Omental fat pad (tissue), 4 donors: ENCODE results near the gene HOXC6. TPM values are rescaled to one million over a fixed set of nuclear protein-coding genes. Genes with fewer than 3 reads are reported as not detected.
A peak's percentile ranks its signal among the peaks of the same experiment; 100 is the strongest.

Experiments used
- ATAC-seq: fragments of 150-250 bp; one replicate; pipeline ENCODE4 v1.9.1; 2016; ENCODE audit warnings: mild to moderate bottlenecking, moderate library complexity; ENCODE audit not compliant: low FRiP score
- DNase-seq: peaks from one replicate; pipeline ENCODE4 v3.0.0-alpha.2; 2019; ENCODE audit warnings: low spot score
- total RNA-seq, 4 donors: library from RNA; depleted of rRNA; stranded (reverse); fragments of >200 nt; gene quantifications; one replicate each; pipeline ENCODE4 v1.1.0, GENCODE V29; 2016
- TF ChIP-seq, protein P1 (sequence below), 3 donors: fragments of 450-650 bp; IDR thresholded peaks; one replicate each; pipeline ENCODE4 v1.5.1; 2016 to 2017; ENCODE audit warnings: antibody characterized with exemption in 3 of 3, mild to moderate bottlenecking in 3 of 3, moderate library complexity in 2 of 3

Gene HOXC6
- total RNA-seq, 4 donors from 2014 or later = 0.24 to 1.7 (median 1.2) TPM

GRCh38 chr12:54033980-54034784, 5.9 kb downstream of the HOXC6 start:
- no peak for ATAC-seq
- no peak for DNase-seq

GRCh38 chr12:54034785-54035310, 6.6 kb downstream of the HOXC6 start:
- ATAC-seq (no peak), DNase-seq (no peak)
- TF ChIP-seq, protein P1, sequence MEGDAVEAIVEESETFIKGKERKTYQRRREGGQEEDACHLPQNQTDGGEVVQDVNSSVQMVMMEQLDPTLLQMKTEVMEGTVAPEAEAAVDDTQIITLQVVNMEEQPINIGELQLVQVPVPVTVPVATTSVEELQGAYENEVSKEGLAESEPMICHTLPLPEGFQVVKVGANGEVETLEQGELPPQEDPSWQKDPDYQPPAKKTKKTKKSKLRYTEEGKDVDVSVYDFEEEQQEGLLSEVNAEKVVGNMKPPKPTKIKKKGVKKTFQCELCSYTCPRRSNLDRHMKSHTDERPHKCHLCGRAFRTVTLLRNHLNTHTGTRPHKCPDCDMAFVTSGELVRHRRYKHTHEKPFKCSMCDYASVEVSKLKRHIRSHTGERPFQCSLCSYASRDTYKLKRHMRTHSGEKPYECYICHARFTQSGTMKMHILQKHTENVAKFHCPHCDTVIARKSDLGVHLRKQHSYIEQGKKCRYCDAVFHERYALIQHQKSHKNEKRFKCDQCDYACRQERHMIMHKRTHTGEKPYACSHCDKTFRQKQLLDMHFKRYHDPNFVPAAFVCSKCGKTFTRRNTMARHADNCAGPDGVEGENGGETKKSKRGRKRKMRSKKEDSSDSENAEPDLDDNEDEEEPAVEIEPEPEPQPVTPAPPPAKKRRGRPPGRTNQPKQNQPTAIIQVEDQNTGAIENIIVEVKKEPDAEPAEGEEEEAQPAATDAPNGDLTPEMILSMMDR (IDR thresholded peaks at IDR 0.05) = no peak

More at GRCh38 chr12:54033980-54034784, 5.9 kb downstream of the HOXC6 start:
- TF ChIP-seq, protein P1 (IDR thresholded peaks at IDR 0.05) = no peak

DNA sequence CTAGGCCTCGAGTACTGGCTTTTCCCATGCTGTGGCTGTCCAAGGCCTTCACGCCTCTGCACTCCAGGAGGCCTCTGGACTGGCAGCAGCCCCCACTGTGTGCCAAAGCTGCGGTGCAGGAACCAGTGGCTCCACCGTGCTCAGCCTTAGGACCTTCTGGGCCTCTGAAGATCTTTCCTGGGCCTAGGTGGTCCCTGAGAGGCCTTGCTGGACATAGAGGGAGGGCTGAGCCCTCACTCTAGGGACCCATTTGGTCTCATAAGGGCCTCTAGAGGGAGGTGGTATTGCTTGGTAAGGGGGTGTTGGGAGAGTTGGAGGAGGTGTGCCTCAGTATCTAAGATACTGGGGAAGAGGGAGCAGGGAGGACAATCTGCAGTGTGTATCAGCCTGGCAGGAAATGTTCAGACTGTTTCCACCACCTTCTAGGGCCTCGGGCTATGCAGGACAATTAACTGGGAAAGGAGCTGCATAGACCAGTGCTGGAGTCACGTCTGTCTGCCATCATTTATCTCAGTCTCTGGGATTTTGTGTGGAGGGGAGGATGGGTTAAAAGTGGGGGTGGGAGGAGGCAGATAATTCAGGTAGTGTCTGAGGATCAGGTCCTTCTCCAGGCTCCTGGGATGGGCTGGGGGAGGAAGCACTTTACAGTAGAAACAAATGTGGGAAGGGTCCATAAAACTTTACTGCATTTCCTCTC, 7.5 kb downstream of the HOXC6 start:
- DNase-seq (no peak), ATAC-seq (no peak)
- TF ChIP-seq, protein P1 (IDR thresholded peaks at IDR 0.05) = no peak

- peak; percentile 66 for ATAC-seq
- no peak for DNase-seq
- TF ChIP-seq, protein P1 (IDR thresholded peaks at IDR 0.05) = no peak
Measured at GRCh38 chr12:54036620-54037359, 8.6 kb downstream of the HOXC6 start.

GRCh38 chr12:54037360-54038283, 9.4 kb downstream of the HOXC6 start:
- DNase-seq (no peak), ATAC-seq (no peak)
- TF ChIP-seq, protein P1 (IDR thresholded peaks at IDR 0.05) = no peak
